ENCODE data around the gene EEIG2. TPM values are rescaled to one million over a fixed set of nuclear protein-coding genes. Genes with fewer than 3 reads are reported as not detected.

The EEIG2 gene
- total RNA-seq, 1 experiment from 2014 or later, result 16.5 TPM

GRCh38 chr1:108572182-108572581 lies 12.3 kb downstream of the EEIG2 start:
- in situ Hi-C loops (cut with HindIII; ENCODE audit: low sequenced_read_pairs), result no loop called here
- no peak for DNase-seq (ENCODE audit: low spot score)

GRCh38 chr1:108573183-108573582 lies 13.3 kb downstream of the EEIG2 start:
- in situ Hi-C loops (cut with HindIII; ENCODE audit: low sequenced_read_pairs), result no loop called here
- no peak for DNase-seq (ENCODE audit: low spot score)

GRCh38 chr1:108574008-108574407 lies 14.1 kb downstream of the EEIG2 start:
- in situ Hi-C loops (cut with HindIII; ENCODE audit: low sequenced_read_pairs), result no loop called here
- no peak for DNase-seq (ENCODE audit: low spot score)

GRCh38 chr1:108575375-108575774 lies 15.5 kb downstream of the EEIG2 start:
- in situ Hi-C loops (cut with HindIII; ENCODE audit: low sequenced_read_pairs), result no loop called here
- DNase-seq (ENCODE audit: low spot score), result no peak

- in situ Hi-C loops (cut with HindIII; ENCODE audit: low sequenced_read_pairs), result no loop called here
- no peak for DNase-seq (ENCODE audit: low spot score)
These were observed 24.0 kb downstream of the EEIG2 start for GRCh38 chr1:108583757-108584427.

GRCh38 chr1:108584428-108584856 lies 24.5 kb downstream of the EEIG2 start:
- DNase-seq (ENCODE audit: low spot score), result no peak
- in situ Hi-C loops (cut with HindIII; ENCODE audit: low sequenced_read_pairs), result no loop called here

GRCh38 chr1:108585313-108585712 lies 25.4 kb downstream of the EEIG2 start:
- in situ Hi-C loops (cut with HindIII; ENCODE audit: low sequenced_read_pairs), result no loop called here

GRCh38 chr1:108590441-108590840 lies 30.5 kb downstream of the EEIG2 start:
- in situ Hi-C loops (cut with HindIII; ENCODE audit: low sequenced_read_pairs), result no loop called here
- no peak for DNase-seq (ENCODE audit: low spot score)

More at GRCh38 chr1:108585313-108585712, 25.4 kb downstream of the EEIG2 start:
- DNase-seq (ENCODE audit: low spot score), result no peak

- in situ Hi-C loops (cut with HindIII; ENCODE audit: low sequenced_read_pairs), result no loop called here
These were observed 31.1 kb downstream of the EEIG2 start for GRCh38 chr1:108590957-108591356.

GRCh38 chr1:108591466-108591865 lies 31.6 kb downstream of the EEIG2 start:
- in situ Hi-C loops (cut with HindIII; ENCODE audit: low sequenced_read_pairs), result no loop called here
- DNase-seq (ENCODE audit: low spot score), result no peak

More at GRCh38 chr1:108590957-108591356, 31.1 kb downstream of the EEIG2 start:
- DNase-seq (ENCODE audit: low spot score), result no peak

GRCh38 chr1:108592030-108592759 lies 32.3 kb downstream of the EEIG2 start:
- in situ Hi-C loops (cut with HindIII; ENCODE audit: low sequenced_read_pairs), result no loop called here

GRCh38 chr1:108593448-108593847 lies 33.5 kb downstream of the EEIG2 start:
- DNase-seq (ENCODE audit: low spot score), result no peak
- in situ Hi-C loops (cut with HindIII; ENCODE audit: low sequenced_read_pairs), result no loop called here

More at GRCh38 chr1:108592030-108592759, 32.3 kb downstream of the EEIG2 start:
- no peak for DNase-seq (ENCODE audit: low spot score)

- DNase-seq (ENCODE audit: low spot score), result peak; percentile 46
- in situ Hi-C loops (cut with HindIII; ENCODE audit: low sequenced_read_pairs), result no loop called here
These were observed 35.6 kb downstream of the EEIG2 start for GRCh38 chr1:108595507-108595906.

GRCh38 chr1:108597041-108597440 lies 37.1 kb downstream of the EEIG2 start:
- in situ Hi-C loops (cut with HindIII; ENCODE audit: low sequenced_read_pairs), result no loop called here
- no peak for DNase-seq (ENCODE audit: low spot score)

GRCh38 chr1:108598340-108598739 lies 38.4 kb downstream of the EEIG2 start:
- in situ Hi-C loops (cut with HindIII; ENCODE audit: low sequenced_read_pairs), result no loop called here

GRCh38 chr1:108600504-108600903 lies 40.6 kb downstream of the EEIG2 start:
- DNase-seq (ENCODE audit: low spot score), result no peak

More at GRCh38 chr1:108598340-108598739, 38.4 kb downstream of the EEIG2 start:
- DNase-seq (ENCODE audit: low spot score), result no peak

GRCh38 chr1:108601708-108602410 lies 42.0 kb downstream of the EEIG2 start:
- in situ Hi-C loops (cut with HindIII; ENCODE audit: low sequenced_read_pairs), result no loop called here
- no peak for DNase-seq (ENCODE audit: low spot score)

More at GRCh38 chr1:108600504-108600903, 40.6 kb downstream of the EEIG2 start:
- in situ Hi-C loops (cut with HindIII; ENCODE audit: low sequenced_read_pairs), result no loop called here

- in situ Hi-C loops (cut with HindIII; ENCODE audit: low sequenced_read_pairs), result no loop called here
- DNase-seq (ENCODE audit: low spot score), result no peak
These were observed 45.7 kb downstream of the EEIG2 start for GRCh38 chr1:108605633-108606032.

GRCh38 chr1:108606478-108606877 lies 46.6 kb downstream of the EEIG2 start:
- in situ Hi-C loops (cut with HindIII; ENCODE audit: low sequenced_read_pairs), result no loop called here

GRCh38 chr1:108609483-108610049 lies 49.7 kb downstream of the EEIG2 start:
- peak; percentile 36 for DNase-seq (ENCODE audit: low spot score)
- in situ Hi-C loops (cut with HindIII; ENCODE audit: low sequenced_read_pairs), result no loop called here

More at GRCh38 chr1:108606478-108606877, 46.6 kb downstream of the EEIG2 start:
- no peak for DNase-seq (ENCODE audit: low spot score)
